GM12878 (cell line): ENCODE results near the gene OR1S1. TPM values are rescaled to one million over a fixed set of nuclear protein-coding genes. Genes with fewer than 3 reads are reported as not detected.

Source experiments
- ATAC-seq: fragments of 200-7000 bp; cut with Tn5 transposase; 3 replicates; pipeline ENCODE4 v1.9.1; 2020; ENCODE audit warnings: mild to moderate bottlenecking, moderate library complexity
- BruUV-seq: library from RNA; stranded (reverse); fragments of 400-500 nt; replicated peaks from 2 replicates; lab custom pipeline; 2021; lab: Mats Ljungman, UMichigan
- CTCF ChIA-PET: fragments of 300-600 bp; sonication (Branson Sonifier 250); formaldehyde crosslinking; extraction: SDS; loops from one replicate; lab custom pipeline; 2021; ENCODE audit warnings: inconsistent platforms; lab: Yijun Ruan, JAX
- POLR2A ChIA-PET: fragments of 350-600 bp; formaldehyde crosslinking; extraction: SDS; loops from one replicate; lab custom pipeline; 2021; ENCODE audit warnings: inconsistent platforms; lab: Charles Lee
- RAD21 ChIA-PET: fragments of 300-600 bp; sonication (Branson Sonifier 250); formaldehyde crosslinking; loops from one replicate; lab custom pipeline; 2023; ENCODE audit warnings: antibody characterized with exemption; ENCODE audit not compliant: unreplicated experiment; lab: Charles Lee
- SMC1A ChIA-PET: fragments of 300-600 bp; sonication (Branson Sonifier 250); formaldehyde crosslinking; loops from one replicate; lab custom pipeline; 2023; ENCODE audit not compliant: unreplicated experiment, uncharacterized antibody; lab: Charles Lee
- DNase-seq: peaks from one replicate; pipeline ENCODE4 v3.0.0-alpha.2; 2011; ENCODE audit warnings: low read depth, low spot score
- FAIRE-seq: peaks from 3 replicates; lab custom pipeline; 2011; peaks lifted over from hg19 to GRCh38; lab: Jason Lieb, UNC
- H2AFZ ChIP-seq: 2 replicates; pipeline ENCODE4 v1.6.0; 2011; ENCODE audit warnings: low read depth, low read length, control low read depth; ENCODE audit not compliant: control insufficient read depth
- H3K27ac ChIP-seq: 2 replicates; pipeline ENCODE4 v1.5.1; 2011; ENCODE audit warnings: control low read depth; ENCODE audit not compliant: control insufficient read depth, insufficient read depth
- H3K27me3 ChIP-seq, 2 experiments: replicated peaks in 1 of 2; 2 replicates each; pipeline versions ENCODE4 v1.6.0 to v1.6.1; 2011; ENCODE audit warnings: low read length in 1 of 2; ENCODE audit not compliant: control insufficient read depth in 2 of 2, insufficient read depth in 2 of 2
- H3K36me3 ChIP-seq, 2 experiments: 2 replicates each; pipeline ENCODE4 v1.5.1; 2011; ENCODE audit warnings: low read length in 1 of 2; ENCODE audit not compliant: control insufficient read depth in 2 of 2, insufficient read depth in 2 of 2
- H3K4me1 ChIP-seq: 2 replicates; pipeline ENCODE4 v1.6.1; 2011; ENCODE audit warnings: mild to moderate bottlenecking, low read length, moderate library complexity, mixed read lengths; ENCODE audit not compliant: control insufficient read depth, insufficient read depth
- H3K4me2 ChIP-seq: 2 replicates; pipeline ENCODE4 v1.6.0; 2011; ENCODE audit warnings: control low read depth; ENCODE audit not compliant: control insufficient read depth, insufficient read depth
- H3K4me3 ChIP-seq: fragments of 200-600 bp; sonication (generic); 2 replicates; pipeline ENCODE4 v1.5.1; 2016
- H3K79me2 ChIP-seq: 2 replicates; pipeline ENCODE4 v1.6.0; 2011; ENCODE audit warnings: low read length; ENCODE audit not compliant: control insufficient read depth, insufficient read depth
- H3K9ac ChIP-seq: 2 replicates; pipeline ENCODE4 v1.8.0; 2011; ENCODE audit warnings: low read length, control low read depth, mixed read lengths; ENCODE audit not compliant: control insufficient read depth, insufficient read depth
- H3K9me3 ChIP-seq: replicated peaks from 3 replicates; pipeline ENCODE4 v1.5.1; 2011; ENCODE audit warnings: mild to moderate bottlenecking, low read length; ENCODE audit not compliant: control insufficient read depth, insufficient read depth
- H4K20me1 ChIP-seq: 2 replicates; pipeline ENCODE4 v1.6.0; 2011; ENCODE audit not compliant: control insufficient read depth, insufficient read depth
- BMI1 ChIP-seq: fragments of 450-650 bp; IDR thresholded peaks from 2 replicates; pipeline ENCODE4 v1.6.1; 2016; ENCODE audit warnings: mild to moderate bottlenecking, moderate library complexity, borderline replicate concordance
- CBX5 ChIP-seq: sonication (generic); IDR thresholded peaks from 2 replicates; pipeline ENCODE4 v1.6.1; 2016; ENCODE audit warnings: low read depth, moderate library complexity, mild to moderate bottlenecking, inconsistent platforms
- DPF2 ChIP-seq: fragments of 450-650 bp; IDR thresholded peaks from 2 replicates; pipeline ENCODE4 v1.6.1; 2017; ENCODE audit warnings: mild to moderate bottlenecking
- ESRRA ChIP-seq: IDR thresholded peaks from 2 replicates; pipeline ENCODE4 v1.6.1; 2012; ENCODE audit warnings: mild to moderate bottlenecking, low read length, improper control_type of control experiment
- ETV6 ChIP-seq, 2 experiments: fragments of 450-650 bp in 1 of 2; IDR thresholded peaks in 1 of 2; conservative IDR thresholded peaks in 1 of 2; 2 replicates each; pipeline ENCODE4 v1.6.1; 2014; ENCODE audit warnings: antibody characterized with exemption in 1 of 2, borderline replicate concordance in 1 of 2, low read depth in 1 of 2, mild to moderate bottlenecking in 1 of 2, moderate library complexity in 1 of 2
- FOXM1 ChIP-seq: IDR thresholded peaks from 2 replicates; pipeline ENCODE4 v1.6.1; 2012; ENCODE audit warnings: low read depth, mild to moderate bottlenecking, inconsistent platforms, low read length, moderate library complexity
- HCFC1 ChIP-seq: fragments of 150-350 bp; IDR thresholded peaks from 2 replicates; pipeline ENCODE4 v1.6.1; 2014; ENCODE audit warnings: low read length
- HDAC2 ChIP-seq: fragments of 200-600 bp; sonication (generic); IDR thresholded peaks from 2 replicates; pipeline ENCODE4 v1.6.1; 2017
- HDAC6 ChIP-seq: fragments of 200-600 bp; sonication (generic); IDR thresholded peaks from one replicate; pipeline ENCODE4 v1.8.0; 2017; ENCODE audit warnings: antibody characterized with exemption; ENCODE audit not compliant: unreplicated experiment
- MEF2A ChIP-seq: IDR thresholded peaks from 2 replicates; pipeline ENCODE4 v1.6.1; 2011; ENCODE audit warnings: low read depth, mild to moderate bottlenecking, low read length, moderate library complexity; ENCODE audit not compliant: insufficient read depth
- NFXL1 ChIP-seq: fragments of 450-650 bp; IDR thresholded peaks from 2 replicates; pipeline ENCODE4 v1.6.1; 2017; ENCODE audit warnings: antibody characterized with exemption, mild to moderate bottlenecking, borderline replicate concordance
- NR2C1 ChIP-seq: fragments of 450-650 bp; IDR thresholded peaks from 2 replicates; pipeline ENCODE4 v1.6.1; 2017; ENCODE audit warnings: antibody characterized with exemption, mild to moderate bottlenecking, moderate library complexity
- NR2C2 ChIP-seq: IDR thresholded peaks from 2 replicates; pipeline ENCODE4 v1.6.1; 2011; ENCODE audit warnings: borderline replicate concordance, low read depth; ENCODE audit not compliant: control insufficient read depth, insufficient read length
- RAD21 ChIP-seq: IDR thresholded peaks from 2 replicates; pipeline ENCODE4 v1.6.1; 2011; ENCODE audit warnings: mild to moderate bottlenecking, low read depth, low read length, moderate library complexity; ENCODE audit not compliant: insufficient read depth
- SP1 ChIP-seq: IDR thresholded peaks from one replicate; pipeline ENCODE4 v1.6.1; 2011; ENCODE audit warnings: low read depth, low read length
- STAT3 ChIP-seq: IDR thresholded peaks from 2 replicates; pipeline ENCODE4 v1.6.1; 2011; ENCODE audit warnings: low read depth, low read length, improper control_type of control experiment
- TAF1 ChIP-seq: IDR thresholded peaks from 2 replicates; pipeline ENCODE4 v1.6.1; 2011; ENCODE audit warnings: mild to moderate bottlenecking, low read depth, low read length, borderline replicate concordance
- TARDBP ChIP-seq: IDR thresholded peaks from 2 replicates; pipeline ENCODE4 v1.6.1; 2016; ENCODE audit warnings: borderline replicate concordance
- ZNF24 ChIP-seq: fragments of 450-650 bp; IDR thresholded peaks from 2 replicates; pipeline ENCODE4 v1.6.1; 2017; ENCODE audit warnings: antibody characterized with exemption, mild to moderate bottlenecking
- ZSCAN29 ChIP-seq: fragments of 450-650 bp; IDR thresholded peaks from 2 replicates; pipeline ENCODE4 v1.6.1; 2017; ENCODE audit warnings: mild to moderate bottlenecking, moderate library complexity
- WGBS: methylation state at CpG from one replicate; pipeline ENCODE4 v1.1.6; 2016; ENCODE audit warnings: low lambda C conversion rate; ENCODE audit not compliant: insufficient replicate concordance, insufficient coverage; ENCODE audit errors: missing lambda C conversion rate; 5-methylcytosine and 5-hydroxymethylcytosine counted together
- in situ Hi-C: fragments of 300-500 bp; cut with MboI; formaldehyde crosslinking; loops from 9 replicates; pipeline ENCODE4 v1.14.3; 2018; ENCODE audit warnings: mixed read lengths
- intact Hi-C: fragments of 100-400 bp; cut with micrococcal nuclease; formaldehyde crosslinking; loops from one replicate; pipeline ENCODE4 v1.14.2; 2022; ENCODE audit not compliant: unreplicated experiment
- polyA plus RNA-seq, 11 experiments: library from polyadenylated mRNA; depleted of rRNA in 4 of 11; unstranded in 6 of 11; stranded (reverse) in 5 of 11; fragments of >200 nt; fragmentation: Nextera tagmentation in 4 of 11; fragmentation: Illumina TruSeq in 1 of 11; extraction: Ambion mirVana in 4 of 11; extraction: Trizol in 1 of 11; gene quantifications; 1 replicate in 1 of 11; 2 replicates in 10 of 11; pipeline versions ENCODE4 v1.2.1 to v1.2.3, GENCODE V29; 2011 to 2016; ENCODE audit warnings: inconsistent platforms in 2 of 11, missing spikeins in 2 of 11, low read depth in 1 of 11
- total RNA-seq, 4 experiments: library from RNA; depleted of rRNA in 3 of 4; stranded (reverse); fragments of >200 nt in 3 of 4; fragmentation: Illumina TruSeq in 1 of 4; extraction: Trizol in 1 of 4; gene quantifications; 2 replicates each; pipeline versions ENCODE4 v1.2.1 to v1.2.3, GENCODE V29; 2013 to 2021

Gene OR1S1
- total and polyA plus RNA-seq, 10 of the 15 experiments (the other 5 are each of a cell fraction or from before 2014, with no cell fraction given) = not detected

DNA sequence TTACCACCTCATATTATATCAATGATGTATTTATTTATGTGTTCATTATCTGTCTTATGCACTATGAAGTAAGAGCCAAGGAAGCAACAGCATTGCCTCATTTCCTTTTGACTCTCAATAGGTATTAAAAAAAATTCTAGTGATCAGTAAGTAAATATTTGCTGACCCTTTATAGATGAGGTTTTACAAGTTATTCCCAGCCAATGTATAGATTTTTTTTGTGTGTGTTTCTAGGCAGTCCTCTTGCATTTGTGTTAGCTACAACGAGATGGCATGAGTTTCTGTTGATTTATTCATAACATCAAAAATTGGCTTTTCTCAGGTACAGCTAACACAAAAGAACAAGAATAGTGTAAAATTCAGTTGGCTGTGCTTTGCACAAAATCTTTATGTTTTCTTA is 13.2 kb upstream of the OR1S1 start:
- no peak for ATAC-seq
- Histone ChIP-seq H3K4me1 (no peaks in the 10 kb centered on the region), H3K9ac (no peak overlapping the region), H3K36me3 (no peaks in the 10 kb centered on the region), H3K4me2 (no peak overlapping the region), H3K9me3 (no peaks in the 10 kb centered on the region), H4K20me1 (no peaks in the 10 kb centered on the region), H2AFZ (no peak overlapping the region), H3K27me3 (no peaks in the 10 kb centered on the region), H3K79me2 (no peaks in the 10 kb centered on the region), H3K27ac (no peak overlapping the region), H3K4me3 (no peak overlapping the region)
- FAIRE-seq = no peak
- in situ Hi-C loops = no loop called here
- intact Hi-C loops = no loop called here
- no peak for TF ChIP-seq HDAC2
- TF ChIP-seq HCFC1 = no peak
- TF ChIP-seq ZSCAN29 = no peak
- TF ChIP-seq MEF2A = no peak
- TF ChIP-seq NR2C1 = no peak
- TF ChIP-seq TARDBP = no peak
- ChIA-PET RAD21 (no interaction called here), POLR2A (no interaction called here), SMC1A (no interaction called here), CTCF (no interaction called here)
- 0% methylated on average over 1 of the region's 1 CpG for WGBS
- no peak for DNase-seq
- BruUV-seq = no TSS peak

DNA sequence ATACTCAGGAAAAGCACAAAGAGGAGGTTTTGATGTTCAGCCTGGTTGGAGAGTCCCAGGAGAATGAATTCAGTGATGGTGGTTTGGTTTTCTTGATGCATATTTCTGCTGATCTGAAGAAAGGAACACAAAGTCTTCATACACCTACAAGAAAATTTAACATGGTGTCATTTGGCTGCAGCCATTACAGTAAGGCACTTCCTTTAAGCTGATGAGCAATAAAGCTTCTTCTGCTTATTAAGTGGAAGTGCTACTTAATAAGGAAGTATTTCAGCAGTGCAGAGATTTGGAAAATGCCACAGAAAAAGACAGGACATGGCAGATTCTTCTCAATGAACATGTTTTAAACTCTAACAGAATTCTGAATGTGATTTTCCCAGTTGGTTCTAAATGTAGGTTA is 8.5 kb upstream of the OR1S1 start, which contains the start of gene OR1S2:
Gene OR1S2 (minus strand): TSS at position 101 of the 400 bp plus-strand sequence. CDS start 0 bp downstream, at position 101.
- DNase-seq = no peak
- Histone ChIP-seq H3K9ac (no peak within 1 kb of the TSS), H4K20me1 (no peaks in the 10 kb centered on the region), H3K27ac (no peak within 1 kb of the TSS), H3K27me3 (no peaks in the 10 kb centered on the region), H2AFZ (no peak within 1 kb of the TSS), H3K4me2 (no peak within 1 kb of the TSS), H3K9me3 (no peaks in the 10 kb centered on the region), H3K79me2 (no peaks in the 10 kb centered on the region), H3K4me3 (no peak within 1 kb of the TSS), H3K4me1 (no peaks in the 10 kb centered on the region), H3K36me3 (no peaks in the 10 kb centered on the region)
- FAIRE-seq = no peak
- ChIA-PET RAD21 (no interaction called here), CTCF (no interaction called here), POLR2A (no interaction called here), SMC1A (no interaction called here)
- intact Hi-C loops (no loop called here), in situ Hi-C loops (no loop called here)
- BruUV-seq = no TSS peak
- no peak for ATAC-seq
- TF ChIP-seq NFXL1 (no peak), BMI1 (no peak), RAD21 (no peak), SP1 (no peak), TAF1 (no peak), ZNF24 (no peak), HDAC6 (no peak), STAT3 (no peak), FOXM1 (no peak), DPF2 (no peak), ETV6 (conservative IDR thresholded peaks at IDR 0.05 in 1 of 2, IDR thresholded peaks at IDR 0.05 in 1 of 2; ENCODE audit: borderline replicate concordance in 1 of 2, low read depth in 1 of 2) (no peak), ESRRA (no peak), NR2C2 (no peak), CBX5 (no peak)
